Cardiac muscle cell (in vitro differentiated cells and primary cell): Measurements from ENCODE around the gene BAZ2B. TPM values are rescaled to one million over a fixed set of nuclear protein-coding genes. Genes with fewer than 3 reads are reported as not detected.

Experiments used
- DNase-seq, 2 donors: peaks; one replicate each; pipeline versions ENCODE4 v3.0.0 to v3.0.0-alpha.2; 2010 to 2017; ENCODE audit warnings: low read depth in 1 of 2, low spot score in 1 of 2
- H3K27ac ChIP-seq: fragments of 200-600 bp; sonication (generic); 2 replicates; pipeline ENCODE4 v1.5.1; 2016
- H3K27me3 ChIP-seq: fragments of 200-600 bp; sonication (generic); 2 replicates; pipeline ENCODE4 v1.6.0; 2016; ENCODE audit warnings: control low read depth
- H3K36me3 ChIP-seq: fragments of 200-600 bp; sonication (generic); 2 replicates; pipeline ENCODE4 v1.5.1; 2016; ENCODE audit warnings: control low read depth
- H3K4me1 ChIP-seq: fragments of 200-600 bp; sonication (generic); 2 replicates; pipeline ENCODE4 v1.8.1; 2017; ENCODE audit warnings: low read depth, mild to moderate bottlenecking, mixed run types
- H3K4me3 ChIP-seq: fragments of 200-600 bp; sonication (generic); 2 replicates; pipeline ENCODE4 v1.5.1; 2016; ENCODE audit warnings: mild to moderate bottlenecking
- H3K9me3 ChIP-seq: fragments of 200-600 bp; sonication (generic); 2 replicates; pipeline ENCODE4 v1.5.1; 2017; ENCODE audit warnings: low read depth, mild to moderate bottlenecking, control low read depth
- polyA plus RNA-seq: library from polyadenylated mRNA; unstranded; fragments of >200 nt; fragmentation: Nextera tagmentation; extraction: Ambion mirVana; gene quantifications from 2 replicates; pipeline ENCODE4 v1.2.1, GENCODE V29; 2016
- total RNA-seq: library from RNA; depleted of rRNA; stranded (reverse); fragments of >200 nt; gene quantifications from 2 replicates; pipeline ENCODE4 v1.2.3, GENCODE V29; 2016
- TF ChIP-seq, protein P1 (sequence below): IDR thresholded peaks from 2 replicates; pipeline ENCODE4 v1.5.1; 2012; ENCODE audit warnings: low read depth, mild to moderate bottlenecking, low read length

Gene BAZ2B
- total and polyA plus RNA-seq, 2 experiments from 2014 or later = 62.1 to 103 TPM

DNA sequence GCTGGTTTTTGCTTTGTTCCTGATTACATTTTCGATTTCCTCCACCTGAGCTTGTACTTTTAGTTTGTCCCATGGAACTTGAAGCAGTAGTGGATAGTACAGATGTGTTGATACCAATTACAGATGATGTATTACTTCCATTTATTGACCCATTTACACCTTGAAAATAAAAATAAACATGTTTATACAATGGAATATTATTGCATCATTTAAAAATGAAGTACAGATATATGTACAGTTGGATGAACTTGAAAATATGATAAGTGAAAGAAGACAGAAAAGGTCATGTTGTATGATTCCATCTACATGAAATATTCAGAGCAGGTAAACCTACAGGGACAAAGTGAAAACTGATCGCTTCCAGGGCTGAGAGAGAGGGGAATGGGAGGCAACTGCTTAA, 169.5 kb downstream of the BAZ2B start:
- Histone ChIP-seq H3K36me3 (peaks cover 23% of the 10 kb centered on the region), H3K9me3 (no peaks in the 10 kb centered on the region), H3K4me3 (no peak overlapping the region), H3K27me3 (no peaks in the 10 kb centered on the region), H3K27ac (no peak overlapping the region), H3K4me1 (no peaks in the 10 kb centered on the region)
- no peak for DNase-seq
- TF ChIP-seq, protein P1, sequence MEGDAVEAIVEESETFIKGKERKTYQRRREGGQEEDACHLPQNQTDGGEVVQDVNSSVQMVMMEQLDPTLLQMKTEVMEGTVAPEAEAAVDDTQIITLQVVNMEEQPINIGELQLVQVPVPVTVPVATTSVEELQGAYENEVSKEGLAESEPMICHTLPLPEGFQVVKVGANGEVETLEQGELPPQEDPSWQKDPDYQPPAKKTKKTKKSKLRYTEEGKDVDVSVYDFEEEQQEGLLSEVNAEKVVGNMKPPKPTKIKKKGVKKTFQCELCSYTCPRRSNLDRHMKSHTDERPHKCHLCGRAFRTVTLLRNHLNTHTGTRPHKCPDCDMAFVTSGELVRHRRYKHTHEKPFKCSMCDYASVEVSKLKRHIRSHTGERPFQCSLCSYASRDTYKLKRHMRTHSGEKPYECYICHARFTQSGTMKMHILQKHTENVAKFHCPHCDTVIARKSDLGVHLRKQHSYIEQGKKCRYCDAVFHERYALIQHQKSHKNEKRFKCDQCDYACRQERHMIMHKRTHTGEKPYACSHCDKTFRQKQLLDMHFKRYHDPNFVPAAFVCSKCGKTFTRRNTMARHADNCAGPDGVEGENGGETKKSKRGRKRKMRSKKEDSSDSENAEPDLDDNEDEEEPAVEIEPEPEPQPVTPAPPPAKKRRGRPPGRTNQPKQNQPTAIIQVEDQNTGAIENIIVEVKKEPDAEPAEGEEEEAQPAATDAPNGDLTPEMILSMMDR = no peak

DNA sequence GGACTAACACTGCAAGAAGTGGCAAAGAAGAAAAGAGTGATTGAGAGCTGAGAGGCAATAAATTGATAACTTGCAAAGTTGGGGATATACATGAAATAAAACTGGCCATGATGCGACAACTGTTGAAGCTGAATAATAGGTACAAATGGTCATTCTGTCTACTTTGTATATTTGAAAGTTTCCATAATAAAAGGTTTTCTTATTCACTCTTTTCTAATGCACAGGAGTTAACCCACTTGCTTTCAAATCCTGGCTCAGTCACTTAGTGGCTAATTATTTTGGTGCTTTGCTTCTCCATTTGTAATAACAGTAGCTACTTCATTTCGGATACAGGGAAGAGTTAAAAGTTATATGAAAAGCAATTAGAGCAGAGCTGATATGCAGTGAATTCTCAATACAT, 170.1 kb downstream of the BAZ2B start:
- no peak overlapping the region for H3K4me3 ChIP-seq
- DNase-seq = no peak
- no peaks in the 10 kb centered on the region for H3K4me1 ChIP-seq
- H3K27ac ChIP-seq = no peak overlapping the region
- no peaks in the 10 kb centered on the region for H3K27me3 ChIP-seq
- TF ChIP-seq, protein P1 = no peak
- H3K9me3 ChIP-seq = no peaks in the 10 kb centered on the region
- H3K36me3 ChIP-seq = peaks cover 23% of the 10 kb centered on the region

DNA sequence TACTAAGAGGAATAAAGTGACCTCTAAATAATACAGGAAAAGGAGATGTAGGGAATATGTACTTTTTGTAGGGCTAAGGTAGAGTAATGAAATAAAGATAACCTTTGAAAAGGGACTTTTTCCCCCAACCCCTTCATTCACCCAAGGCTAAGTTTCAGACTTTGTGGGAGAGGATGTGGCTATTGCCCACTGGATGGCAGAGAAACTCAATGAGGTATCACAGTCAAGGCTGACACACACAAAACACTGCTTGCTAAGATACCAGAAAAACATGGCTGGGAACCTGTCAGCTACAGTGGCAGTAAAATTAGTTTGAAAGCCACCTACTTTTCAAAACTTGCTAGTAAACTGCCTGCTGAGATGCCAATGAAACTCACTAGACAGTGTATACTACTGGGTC, 171.0 kb downstream of the BAZ2B start:
- Histone ChIP-seq H3K27ac (no peak overlapping the region), H3K27me3 (no peaks in the 10 kb centered on the region), H3K36me3 (peaks cover 23% of the 10 kb centered on the region), H3K4me1 (no peaks in the 10 kb centered on the region), H3K9me3 (no peaks in the 10 kb centered on the region), H3K4me3 (no peak overlapping the region)
- no peak for DNase-seq
- TF ChIP-seq, protein P1 = no peak

DNA sequence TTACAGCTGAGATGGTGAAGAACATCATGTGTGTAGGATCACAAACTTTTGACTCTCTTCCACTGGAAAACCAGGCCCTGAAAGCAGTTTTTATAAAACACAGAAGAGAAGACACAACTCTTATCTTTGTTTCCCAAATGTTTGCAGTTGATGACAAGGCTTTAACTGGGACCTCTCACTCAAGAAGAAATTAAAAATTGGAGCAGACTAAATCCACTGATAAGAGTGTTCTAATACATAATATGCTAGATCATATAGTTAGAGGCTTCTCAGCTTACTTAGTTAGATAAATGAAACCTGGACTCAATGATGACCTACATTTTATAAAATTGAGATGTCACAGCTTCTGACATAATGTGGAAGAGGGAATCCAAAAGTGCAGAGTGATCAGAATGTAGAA, 171.6 kb downstream of the BAZ2B start:
- H3K27ac ChIP-seq = no peak overlapping the region
- H3K4me1 ChIP-seq = no peaks in the 10 kb centered on the region
- H3K27me3 ChIP-seq = no peaks in the 10 kb centered on the region
- no peaks in the 10 kb centered on the region for H3K9me3 ChIP-seq
- H3K36me3 ChIP-seq = peaks cover 23% of the 10 kb centered on the region
- H3K4me3 ChIP-seq = no peak overlapping the region
- TF ChIP-seq, protein P1 = no peak
- no peak for DNase-seq

DNA sequence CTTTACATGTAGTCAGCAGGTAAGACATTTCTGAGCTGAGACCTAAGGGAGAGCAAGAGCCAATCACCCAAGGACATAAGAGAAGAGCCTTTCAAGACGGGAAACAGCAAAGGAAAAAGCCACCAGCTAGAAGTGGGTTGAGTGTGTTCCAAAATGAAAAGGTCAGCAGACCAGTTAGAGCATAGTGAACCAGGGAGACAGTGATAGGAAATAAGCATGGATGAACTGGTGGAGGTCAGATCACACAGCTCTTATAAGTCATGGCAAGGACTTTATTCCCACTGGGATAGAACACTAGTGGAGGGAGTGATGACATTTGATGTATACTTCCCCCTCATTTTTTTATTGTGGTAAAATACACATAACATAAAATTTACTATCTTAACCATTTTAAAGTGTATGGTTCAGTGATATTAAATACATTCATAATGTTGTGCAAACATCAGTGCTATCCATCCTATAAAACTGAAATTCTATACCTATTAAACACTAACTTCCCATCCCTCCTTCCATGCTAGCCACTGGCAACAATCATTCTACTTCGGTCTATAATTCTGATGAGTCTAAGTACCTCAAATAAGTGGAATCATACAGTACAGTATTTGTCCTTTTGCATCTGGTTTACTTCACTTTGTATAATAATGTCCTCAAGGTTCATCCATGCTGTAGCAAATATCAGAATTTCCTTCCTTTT, 174.0 kb downstream of the BAZ2B start:
- H3K4me3 ChIP-seq = no peak overlapping the region
- peaks cover 31% of the 10 kb centered on the region for H3K36me3 ChIP-seq
- TF ChIP-seq, protein P1 = no peak
- DNase-seq = no peak
- H3K27me3 ChIP-seq = no peaks in the 10 kb centered on the region
- H3K4me1 ChIP-seq = no peaks in the 10 kb centered on the region
- H3K27ac ChIP-seq = no peak overlapping the region
- H3K9me3 ChIP-seq = no peaks in the 10 kb centered on the region
